OCI-LY1 (cell line): ENCODE measurements around the gene FAM43A.

Experiments used
- H2AFZ ChIP-seq: fragments of 200-600 bp; sonication (generic), shearing (Covaris generic); 2 replicates; pipeline ENCODE4 v1.6.0; 2014; ENCODE audit warnings: antibody characterized with exemption, mild to moderate bottlenecking, low read length
- H3F3A ChIP-seq: fragments of 200-600 bp; sonication (generic), shearing (Covaris generic); 2 replicates; pipeline ENCODE4 v1.6.0; 2014; ENCODE audit warnings: mild to moderate bottlenecking, antibody characterized with exemption, low read length, moderate library complexity; ENCODE audit not compliant: insufficient read depth
- H3K27ac ChIP-seq: fragments of 200-600 bp; sonication (generic); 2 replicates; pipeline ENCODE4 v1.5.1; 2014; ENCODE audit warnings: low read length, mixed run types, mild to moderate bottlenecking, low read depth; ENCODE audit not compliant: poor library complexity, severe bottlenecking
- H3K27me3 ChIP-seq: fragments of 200-600 bp; sonication (generic); 2 replicates; pipeline ENCODE4 v1.6.0; 2014; ENCODE audit warnings: antibody characterized with exemption, mild to moderate bottlenecking, low read length, moderate library complexity; ENCODE audit not compliant: insufficient read depth
- H3K36me3 ChIP-seq: fragments of 200-600 bp; sonication (generic); 2 replicates; pipeline ENCODE4 v1.6.1; 2014; ENCODE audit warnings: mild to moderate bottlenecking, antibody characterized with exemption, low read length, moderate library complexity, mixed read lengths; ENCODE audit not compliant: insufficient read depth
- H3K4me1 ChIP-seq: fragments of 200-600 bp; sonication (generic); 2 replicates; pipeline ENCODE4 v1.5.1; 2014; ENCODE audit warnings: mild to moderate bottlenecking, low read length, moderate library complexity; ENCODE audit not compliant: insufficient read depth, severe bottlenecking
- H3K4me2 ChIP-seq: fragments of 200-600 bp; sonication (generic), shearing (Covaris generic); 2 replicates; pipeline ENCODE4 v1.6.1; 2014; ENCODE audit warnings: low read length
- H3K4me3 ChIP-seq: fragments of 200-600 bp; sonication (generic); 2 replicates; pipeline ENCODE4 v1.5.1; 2014; ENCODE audit warnings: low read length, low read depth, mild to moderate bottlenecking, mixed read lengths; ENCODE audit not compliant: poor library complexity, severe bottlenecking
- H3K79me2 ChIP-seq: fragments of 200-600 bp; shearing (Covaris generic); 2 replicates; pipeline ENCODE4 v1.6.1; 2016; ENCODE audit warnings: mixed run types, low read length, mixed read lengths; ENCODE audit not compliant: insufficient read depth
- H3K9ac ChIP-seq: fragments of 200-600 bp; sonication (generic), shearing (Covaris generic); 2 replicates; pipeline ENCODE4 v1.6.1; 2014; ENCODE audit warnings: mild to moderate bottlenecking, low read length, mixed read lengths
- H3K9me2 ChIP-seq: fragments of 200-600 bp; sonication (generic), shearing (Covaris generic); 2 replicates; pipeline ENCODE4 v1.6.1; 2014; ENCODE audit warnings: low read depth, mild to moderate bottlenecking, low read length, mixed read lengths
- H3K9me3 ChIP-seq: fragments of 200-600 bp; shearing (Covaris generic); 2 replicates; pipeline ENCODE4 v1.6.1; 2014; ENCODE audit warnings: low read length, mixed read lengths
- H4K20me1 ChIP-seq: fragments of 200-600 bp; sonication (generic), shearing (Covaris generic); 2 replicates; pipeline ENCODE4 v1.6.0; 2016; ENCODE audit warnings: mild to moderate bottlenecking, low read length; ENCODE audit not compliant: insufficient read depth
- CTCF ChIP-seq: fragments of 200-600 bp; sonication (generic), shearing (Covaris generic); IDR thresholded peaks from 2 replicates; pipeline ENCODE4 v1.5.1; 2017; ENCODE audit warnings: mild to moderate bottlenecking, antibody characterized with exemption, low read length, moderate library complexity, mixed read lengths
- EZH2 ChIP-seq: fragments of 200-600 bp; sonication (generic), shearing (Covaris generic); IDR thresholded peaks from 2 replicates; pipeline ENCODE4 v1.8.0; 2017; ENCODE audit warnings: borderline replicate concordance, mixed run types, mild to moderate bottlenecking, antibody characterized with exemption, low read length, moderate library complexity, mixed read lengths

The FAM43A gene

GRCh38 chr3:194638991-194639605 is 46.6 kb upstream of the FAM43A start:
- Histone ChIP-seq H3K27ac (no peak overlapping the region), H4K20me1 (no peaks in the 10 kb centered on the region), H3K9ac (no peak overlapping the region), H3K4me1 (no peaks in the 10 kb centered on the region), H3K79me2 (no peaks in the 10 kb centered on the region), H3K9me3 (no peaks in the 10 kb centered on the region), H3K27me3 (no peaks in the 10 kb centered on the region), H2AFZ (no peak overlapping the region), H3K4me3 (no peak overlapping the region), H3K4me2 (no peak overlapping the region), H3F3A (no peaks in the 10 kb centered on the region), H3K36me3 (peaks cover 37% of the 10 kb centered on the region), H3K9me2 (no peaks in the 10 kb centered on the region)
- TF ChIP-seq CTCF (no peak), EZH2 (no peak)

- peaks cover 52% of the 10 kb centered on the region for H3K36me3 ChIP-seq
- no peaks in the 10 kb centered on the region for H4K20me1 ChIP-seq
- H3K9me3 ChIP-seq: no peaks in the 10 kb centered on the region
- H3K27me3 ChIP-seq: no peaks in the 10 kb centered on the region
- H3K9me2 ChIP-seq: no peaks in the 10 kb centered on the region
- H3K79me2 ChIP-seq: no peaks in the 10 kb centered on the region
- H3K9ac ChIP-seq: no peak overlapping the region
- no peak overlapping the region for H2AFZ ChIP-seq
- H3K27ac ChIP-seq: no peak overlapping the region
- no peak overlapping the region for H3K4me3 ChIP-seq
- TF ChIP-seq CTCF: peak; percentile 57
- TF ChIP-seq EZH2: no peak
- no peaks in the 10 kb centered on the region for H3K4me1 ChIP-seq
- H3F3A ChIP-seq: no peaks in the 10 kb centered on the region
- no peak overlapping the region for H3K4me2 ChIP-seq
Measured at GRCh38 chr3:194640829-194641228, 44.9 kb upstream of the FAM43A start.

- Histone ChIP-seq H3K36me3 (peaks cover 68% of the 10 kb centered on the region), H2AFZ (no peak overlapping the region), H3K79me2 (no peaks in the 10 kb centered on the region), H3K9me3 (no peaks in the 10 kb centered on the region), H3K9ac (no peak overlapping the region), H3K9me2 (no peaks in the 10 kb centered on the region), H3F3A (no peaks in the 10 kb centered on the region), H3K4me2 (no peak overlapping the region), H3K4me3 (no peak overlapping the region), H4K20me1 (no peaks in the 10 kb centered on the region), H3K27ac (no peak overlapping the region), H3K27me3 (no peaks in the 10 kb centered on the region), H3K4me1 (no peaks in the 10 kb centered on the region)
- TF ChIP-seq EZH2 (no peak), CTCF (no peak)
Measured at GRCh38 chr3:194642769-194643168, 42.9 kb upstream of the FAM43A start.
